GM12878 (cell line): ENCODE data around the gene ANO5. TPM values are rescaled to one million over a fixed set of nuclear protein-coding genes. Genes with fewer than 3 reads are reported as not detected.

ENCODE experiments used
- ATAC-seq: fragments of 200-7000 bp; cut with Tn5 transposase; 3 replicates; pipeline ENCODE4 v1.9.1; 2020; ENCODE audit warnings: mild to moderate bottlenecking, moderate library complexity
- BruUV-seq: library from RNA; stranded (reverse); fragments of 400-500 nt; replicated peaks from 2 replicates; lab custom pipeline; 2021; lab: Mats Ljungman, UMichigan
- CTCF ChIA-PET: fragments of 300-600 bp; sonication (Branson Sonifier 250); formaldehyde crosslinking; extraction: SDS; loops from one replicate; lab custom pipeline; 2021; ENCODE audit warnings: inconsistent platforms; lab: Yijun Ruan, JAX
- POLR2A ChIA-PET: fragments of 350-600 bp; formaldehyde crosslinking; extraction: SDS; loops from one replicate; lab custom pipeline; 2021; ENCODE audit warnings: inconsistent platforms; lab: Charles Lee
- RAD21 ChIA-PET: fragments of 300-600 bp; sonication (Branson Sonifier 250); formaldehyde crosslinking; loops from one replicate; lab custom pipeline; 2023; ENCODE audit warnings: antibody characterized with exemption; ENCODE audit not compliant: unreplicated experiment; lab: Charles Lee
- SMC1A ChIA-PET: fragments of 300-600 bp; sonication (Branson Sonifier 250); formaldehyde crosslinking; loops from one replicate; lab custom pipeline; 2023; ENCODE audit not compliant: unreplicated experiment, uncharacterized antibody; lab: Charles Lee
- DNase-seq: peaks from one replicate; pipeline ENCODE4 v3.0.0-alpha.2; 2011; ENCODE audit warnings: low read depth, low spot score
- FAIRE-seq: peaks from 3 replicates; lab custom pipeline; 2011; peaks lifted over from hg19 to GRCh38; lab: Jason Lieb, UNC
- H2AFZ ChIP-seq: 2 replicates; pipeline ENCODE4 v1.6.0; 2011; ENCODE audit warnings: low read depth, low read length, control low read depth; ENCODE audit not compliant: control insufficient read depth
- H3K27ac ChIP-seq: 2 replicates; pipeline ENCODE4 v1.5.1; 2011; ENCODE audit warnings: control low read depth; ENCODE audit not compliant: control insufficient read depth, insufficient read depth
- H3K27me3 ChIP-seq, 2 experiments: replicated peaks in 1 of 2; 2 replicates each; pipeline versions ENCODE4 v1.6.0 to v1.6.1; 2011; ENCODE audit warnings: low read length in 1 of 2; ENCODE audit not compliant: control insufficient read depth in 2 of 2, insufficient read depth in 2 of 2
- H3K36me3 ChIP-seq, 2 experiments: 2 replicates each; pipeline ENCODE4 v1.5.1; 2011; ENCODE audit warnings: low read length in 1 of 2; ENCODE audit not compliant: control insufficient read depth in 2 of 2, insufficient read depth in 2 of 2
- H3K4me1 ChIP-seq: 2 replicates; pipeline ENCODE4 v1.6.1; 2011; ENCODE audit warnings: mild to moderate bottlenecking, low read length, moderate library complexity, mixed read lengths; ENCODE audit not compliant: control insufficient read depth, insufficient read depth
- H3K4me2 ChIP-seq: 2 replicates; pipeline ENCODE4 v1.6.0; 2011; ENCODE audit warnings: control low read depth; ENCODE audit not compliant: control insufficient read depth, insufficient read depth
- H3K4me3 ChIP-seq: fragments of 200-600 bp; sonication (generic); 2 replicates; pipeline ENCODE4 v1.5.1; 2016
- H3K79me2 ChIP-seq: 2 replicates; pipeline ENCODE4 v1.6.0; 2011; ENCODE audit warnings: low read length; ENCODE audit not compliant: control insufficient read depth, insufficient read depth
- H3K9ac ChIP-seq: 2 replicates; pipeline ENCODE4 v1.8.0; 2011; ENCODE audit warnings: low read length, control low read depth, mixed read lengths; ENCODE audit not compliant: control insufficient read depth, insufficient read depth
- H3K9me3 ChIP-seq: replicated peaks from 3 replicates; pipeline ENCODE4 v1.5.1; 2011; ENCODE audit warnings: mild to moderate bottlenecking, low read length; ENCODE audit not compliant: control insufficient read depth, insufficient read depth
- H4K20me1 ChIP-seq: 2 replicates; pipeline ENCODE4 v1.6.0; 2011; ENCODE audit not compliant: control insufficient read depth, insufficient read depth
- HDAC2 ChIP-seq: fragments of 200-600 bp; sonication (generic); IDR thresholded peaks from 2 replicates; pipeline ENCODE4 v1.6.1; 2017
- KAT2A ChIP-seq: conservative IDR thresholded peaks from 2 replicates; pipeline ENCODE4 v1.6.1; 2011; ENCODE audit warnings: low read depth, low read length; ENCODE audit not compliant: control insufficient read depth
- MYB ChIP-seq: fragments of 150-350 bp; IDR thresholded peaks from 2 replicates; pipeline ENCODE4 v1.6.1; 2014; ENCODE audit warnings: mild to moderate bottlenecking, low read depth, low read length, borderline replicate concordance
- RUNX3 ChIP-seq: IDR thresholded peaks from 2 replicates; pipeline ENCODE4 v1.6.1; 2012; ENCODE audit warnings: low read length, inconsistent platforms
- SPI1 ChIP-seq: IDR thresholded peaks from 2 replicates; pipeline ENCODE4 v1.6.1; 2011; ENCODE audit warnings: low read depth, mild to moderate bottlenecking, low read length, moderate library complexity, borderline replicate concordance; ENCODE audit not compliant: insufficient read depth
- TAF1 ChIP-seq: IDR thresholded peaks from 2 replicates; pipeline ENCODE4 v1.6.1; 2011; ENCODE audit warnings: mild to moderate bottlenecking, low read depth, low read length, borderline replicate concordance
- ZNF384 ChIP-seq: IDR thresholded peaks from 2 replicates; pipeline ENCODE4 v1.6.1; 2012; ENCODE audit warnings: low read depth, mild to moderate bottlenecking, low read length, improper control_type of control experiment, borderline replicate concordance
- WGBS: methylation state at CpG from one replicate; pipeline ENCODE4 v1.1.6; 2016; ENCODE audit warnings: low lambda C conversion rate; ENCODE audit not compliant: insufficient replicate concordance, insufficient coverage; ENCODE audit errors: missing lambda C conversion rate; 5-methylcytosine and 5-hydroxymethylcytosine counted together
- in situ Hi-C: fragments of 300-500 bp; cut with MboI; formaldehyde crosslinking; loops from 9 replicates; pipeline ENCODE4 v1.14.3; 2018; ENCODE audit warnings: mixed read lengths
- intact Hi-C: fragments of 100-400 bp; cut with micrococcal nuclease; formaldehyde crosslinking; loops from one replicate; pipeline ENCODE4 v1.14.2; 2022; ENCODE audit not compliant: unreplicated experiment
- polyA plus RNA-seq, 11 experiments: library from polyadenylated mRNA; depleted of rRNA in 4 of 11; unstranded in 6 of 11; stranded (reverse) in 5 of 11; fragments of >200 nt; fragmentation: Nextera tagmentation in 4 of 11; fragmentation: Illumina TruSeq in 1 of 11; extraction: Ambion mirVana in 4 of 11; extraction: Trizol in 1 of 11; gene quantifications; 1 replicate in 1 of 11; 2 replicates in 10 of 11; pipeline versions ENCODE4 v1.2.1 to v1.2.3, GENCODE V29; 2011 to 2016; ENCODE audit warnings: inconsistent platforms in 2 of 11, missing spikeins in 2 of 11, low read depth in 1 of 11
- total RNA-seq, 4 experiments: library from RNA; depleted of rRNA in 3 of 4; stranded (reverse); fragments of >200 nt in 3 of 4; fragmentation: Illumina TruSeq in 1 of 4; extraction: Trizol in 1 of 4; gene quantifications; 2 replicates each; pipeline versions ENCODE4 v1.2.1 to v1.2.3, GENCODE V29; 2013 to 2021
- TF ChIP-seq, protein P1 (sequence below): fragments of 450-650 bp; IDR thresholded peaks from 2 replicates; pipeline ENCODE4 v1.6.1; 2016; ENCODE audit warnings: mild to moderate bottlenecking

Gene ANO5
- total and polyA plus RNA-seq, 10 of the 15 experiments (the other 5 are each of a cell fraction or from before 2014, with no cell fraction given), result 1.6 to 10.2 (median 4.1) TPM

- CTCF ChIA-PET, result interaction anchor here (0.7 to 1.3 kb wide), 6 partner anchors 17 to 141 kb away, joined by 3 to 6 read pairs (median 4); no protein-coding TSS in a partner anchor
- H3K4me1 ChIP-seq, result no peaks in the 10 kb centered on the region
- TF ChIP-seq MYB, result no peak
- no peak for TF ChIP-seq KAT2A
- no peak for TF ChIP-seq HDAC2
- TF ChIP-seq, protein P1, sequence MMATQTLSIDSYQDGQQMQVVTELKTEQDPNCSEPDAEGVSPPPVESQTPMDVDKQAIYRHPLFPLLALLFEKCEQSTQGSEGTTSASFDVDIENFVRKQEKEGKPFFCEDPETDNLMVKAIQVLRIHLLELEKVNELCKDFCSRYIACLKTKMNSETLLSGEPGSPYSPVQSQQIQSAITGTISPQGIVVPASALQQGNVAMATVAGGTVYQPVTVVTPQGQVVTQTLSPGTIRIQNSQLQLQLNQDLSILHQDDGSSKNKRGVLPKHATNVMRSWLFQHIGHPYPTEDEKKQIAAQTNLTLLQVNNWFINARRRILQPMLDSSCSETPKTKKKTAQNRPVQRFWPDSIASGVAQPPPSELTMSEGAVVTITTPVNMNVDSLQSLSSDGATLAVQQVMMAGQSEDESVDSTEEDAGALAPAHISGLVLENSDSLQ, result no peak
- 0 out of 2 replicates have a peak, but pooled peaks have one; percentile 22 for TF ChIP-seq RUNX3
- peak; percentile 82 for TF ChIP-seq ZNF384
- peak; percentile 73; the same call in 1 of the 2 replicates for TF ChIP-seq SPI1
- TF ChIP-seq TAF1, result no peak
- H3K4me2 ChIP-seq, result no peak overlapping the region
- H3K27me3 ChIP-seq, result no peaks in the 10 kb centered on the region; a peak in 1 of 4 replicates
- POLR2A ChIA-PET, result no interaction called here
- intact Hi-C loops, result no loop called here
- peak; percentile 18 for FAIRE-seq
- H3K36me3 ChIP-seq, result no peaks in the 10 kb centered on the region
- RAD21 ChIA-PET, result no interaction called here
- no peak overlapping the region for H3K4me3 ChIP-seq
- DNase-seq, result peak; percentile 9
- H4K20me1 ChIP-seq, result no peaks in the 10 kb centered on the region
- 0% methylated on average over 3 of the region's 3 CpGs for WGBS
- ATAC-seq, result peak; percentile 89
- no TSS peak for BruUV-seq
- H3K9ac ChIP-seq, result no peak overlapping the region
- H3K9me3 ChIP-seq, result no peaks in the 10 kb centered on the region
- H3K79me2 ChIP-seq, result no peaks in the 10 kb centered on the region
- no peak overlapping the region for H2AFZ ChIP-seq
- SMC1A ChIA-PET, result interaction anchor here (1.0 to 1.3 kb wide), 2 partner anchors 142 to 145 kb away, joined by 3 to 4 read pairs; no protein-coding TSS in a partner anchor
- H3K27ac ChIP-seq, result no peak overlapping the region
- in situ Hi-C loops, result no loop called here
Observed at GRCh38 chr11:22163394-22163797, 29.5 kb upstream of the ANO5 start.
